HG02938 (cell line): Measurements from ENCODE around the gene SUSD5.
"Not testable (repeated sequence)": the region's sequence is repeated elsewhere in the genome, so short reads cannot be mapped to it uniquely, and the experiment has no call there.

Experiments
- ATAC-seq: cut with Tn5 transposase; IDR thresholded peaks from one replicate; pipeline ENCODE4 v1.9.1; 2021; ENCODE audit warnings: mild to moderate bottlenecking, moderate library complexity; ENCODE audit not compliant: unreplicated experiment

The SUSD5 gene

GRCh38 chr3:33153782-33154181 lies 64.8 kb downstream of the SUSD5 start:
- no peak for ATAC-seq

- ATAC-seq, result no peak
Observed at GRCh38 chr3:33152363-33153360, 65.9 kb downstream of the SUSD5 start.

GRCh38 chr3:33149342-33149741 lies 69.3 kb downstream of the SUSD5 start:
- no peak for ATAC-seq

- no peak for ATAC-seq
Observed at GRCh38 chr3:33146791-33147445, 71.7 kb downstream of the SUSD5 start.

- no peak for ATAC-seq
Observed at GRCh38 chr3:33145901-33146580, 72.6 kb downstream of the SUSD5 start.

GRCh38 chr3:33145221-33145900 lies 73.2 kb downstream of the SUSD5 start:
- no peak for ATAC-seq

GRCh38 chr3:33144433-33144832 lies 74.2 kb downstream of the SUSD5 start:
- ATAC-seq, result no peak

- no peak for ATAC-seq
Observed at GRCh38 chr3:33141006-33141405, 77.6 kb downstream of the SUSD5 start.

- ATAC-seq, result no peak
Observed at GRCh38 chr3:33139996-33140395, 78.6 kb downstream of the SUSD5 start.

- ATAC-seq, result not testable (repeated sequence)
Observed at GRCh38 chr3:33139006-33139623, 79.5 kb downstream of the SUSD5 start.

GRCh38 chr3:33137691-33138090 lies 80.9 kb downstream of the SUSD5 start:
- ATAC-seq, result no peak

GRCh38 chr3:33134026-33134625 lies 84.5 kb downstream of the SUSD5 start:
- no peak for ATAC-seq

- no peak for ATAC-seq
Observed at GRCh38 chr3:33132019-33132360, 86.6 kb downstream of the SUSD5 start.

- no peak for ATAC-seq
Observed at GRCh38 chr3:33131331-33132018, 87.1 kb downstream of the SUSD5 start.

- no peak for ATAC-seq
Observed at GRCh38 chr3:33130144-33130543, 88.5 kb downstream of the SUSD5 start.

- ATAC-seq, result no peak
Observed at GRCh38 chr3:33128706-33129105, 89.9 kb downstream of the SUSD5 start.

GRCh38 chr3:33125840-33126239 lies 92.8 kb downstream of the SUSD5 start:
- ATAC-seq, result no peak

GRCh38 chr3:33124638-33125037 lies 94.0 kb downstream of the SUSD5 start:
- no peak for ATAC-seq

- no peak for ATAC-seq
Observed at GRCh38 chr3:33122991-33123390, 95.6 kb downstream of the SUSD5 start.

- ATAC-seq, result no peak
Observed at GRCh38 chr3:33119891-33120290, 98.7 kb downstream of the SUSD5 start.
